ENCODE measurements around the gene SCNN1B. TPM values are rescaled to one million over a fixed set of nuclear protein-coding genes. Genes with fewer than 3 reads are reported as not detected.
"Not testable (repeated sequence)": the region's sequence is repeated elsewhere in the genome, so short reads cannot be mapped to it uniquely, and the experiment has no call there.

The SCNN1B gene
- total RNA-seq, 1 experiment from 2014 or later, result 2.5 TPM

DNA sequence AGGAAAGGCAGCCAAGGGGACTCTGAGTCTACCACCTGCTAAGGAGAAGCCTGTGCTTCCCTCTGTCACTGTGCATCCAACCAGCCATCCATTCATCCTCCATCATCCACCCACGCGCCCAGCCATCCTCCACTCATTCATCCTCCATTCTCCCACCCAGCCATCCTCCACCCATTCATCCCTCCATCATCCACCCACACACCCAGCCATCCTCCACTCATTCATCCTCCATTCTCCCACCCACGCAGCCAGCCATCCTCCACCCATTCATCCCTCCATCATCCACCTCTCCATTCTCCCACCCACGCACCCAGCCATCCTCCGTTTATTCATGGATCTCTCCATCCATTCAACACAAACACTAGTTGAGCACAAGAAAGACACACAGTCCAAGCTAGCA, 76.8 kb downstream of the SCNN1B start:
- POLR2A ChIA-PET (ENCODE audit: low non-redundant PET), result no interaction called here
- H3K27me3 ChIP-seq (replicated peaks; ENCODE audit: insufficient read depth, low read depth, low read length, poor library complexity), result no peaks in the 10 kb centered on the region
- no peak for DNase-seq (ENCODE audit: low spot score)
- H3K27ac ChIP-seq (ENCODE audit: low read depth, low read length, poor library complexity, severe bottlenecking), result no peak overlapping the region
- TF ChIP-seq EZH2 (IDR thresholded peaks at IDR 0.05; ENCODE audit: borderline replicate concordance, low read depth, low read length, poor library complexity, severe bottlenecking) (no peak), CTCF (conservative IDR thresholded peaks at IDR 0.05; ENCODE audit: low read depth, low read length) (no peak)
- no TSS peak for BruUV-seq (replicated peaks)
- H3K4me3 ChIP-seq (ENCODE audit: low read depth, low read length, poor library complexity, severe bottlenecking), result no peak overlapping the region
- intact Hi-C loops (cut with micrococcal nuclease; ENCODE audit: unreplicated experiment), result no loop called here
- H3K36me3 ChIP-seq (ENCODE audit: insufficient read depth, low read length, poor library complexity, severe bottlenecking), result no peaks in the 10 kb centered on the region
- H3K4me1 ChIP-seq (ENCODE audit: insufficient read depth, low read length, poor library complexity, severe bottlenecking), result no peaks in the 10 kb centered on the region
- H3K9me3 ChIP-seq (ENCODE audit: low read depth, low read length, poor library complexity, severe bottlenecking), result no peaks in the 10 kb centered on the region
- CTCF ChIA-PET, result no interaction called here

DNA sequence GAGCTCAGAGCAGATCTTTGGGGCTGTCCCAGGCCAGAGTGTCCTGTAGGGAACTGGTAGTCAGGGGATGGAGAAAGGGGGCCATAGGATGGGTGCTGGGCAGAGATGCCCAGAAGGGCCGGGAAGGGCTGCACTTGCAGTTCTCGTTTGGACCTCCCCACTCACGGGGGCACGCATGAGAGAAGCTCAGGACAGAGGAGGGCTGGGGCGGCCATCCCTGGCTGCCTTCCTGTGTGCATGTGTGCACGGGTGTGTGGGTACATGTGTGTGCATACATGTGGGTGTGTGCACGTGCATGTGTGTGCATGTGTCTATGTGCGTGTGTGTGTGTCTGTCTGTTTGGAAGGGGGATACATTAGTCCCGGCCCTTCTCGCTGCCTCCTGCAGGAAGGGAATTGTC, 77.6 kb downstream of the SCNN1B start:
- no peaks in the 10 kb centered on the region for H3K4me1 ChIP-seq (ENCODE audit: insufficient read depth, low read length, poor library complexity, severe bottlenecking)
- no peak overlapping the region for H3K4me3 ChIP-seq (ENCODE audit: low read depth, low read length, poor library complexity, severe bottlenecking)
- POLR2A ChIA-PET (ENCODE audit: low non-redundant PET), result no interaction called here
- CTCF ChIA-PET, result no interaction called here
- no peak overlapping the region for H3K27ac ChIP-seq (ENCODE audit: low read depth, low read length, poor library complexity, severe bottlenecking)
- H3K36me3 ChIP-seq (ENCODE audit: insufficient read depth, low read length, poor library complexity, severe bottlenecking), result no peaks in the 10 kb centered on the region
- intact Hi-C loops (cut with micrococcal nuclease; ENCODE audit: unreplicated experiment), result no loop called here
- DNase-seq (ENCODE audit: low spot score), result no peak
- no peaks in the 10 kb centered on the region for H3K9me3 ChIP-seq (ENCODE audit: low read depth, low read length, poor library complexity, severe bottlenecking)
- BruUV-seq (replicated peaks), result no TSS peak
- no peak for TF ChIP-seq CTCF (conservative IDR thresholded peaks at IDR 0.05; ENCODE audit: low read depth, low read length)
- no peak for TF ChIP-seq EZH2 (IDR thresholded peaks at IDR 0.05; ENCODE audit: borderline replicate concordance, low read depth, low read length, poor library complexity, severe bottlenecking)
- H3K27me3 ChIP-seq (replicated peaks; ENCODE audit: insufficient read depth, low read depth, low read length, poor library complexity), result no peaks in the 10 kb centered on the region

DNA sequence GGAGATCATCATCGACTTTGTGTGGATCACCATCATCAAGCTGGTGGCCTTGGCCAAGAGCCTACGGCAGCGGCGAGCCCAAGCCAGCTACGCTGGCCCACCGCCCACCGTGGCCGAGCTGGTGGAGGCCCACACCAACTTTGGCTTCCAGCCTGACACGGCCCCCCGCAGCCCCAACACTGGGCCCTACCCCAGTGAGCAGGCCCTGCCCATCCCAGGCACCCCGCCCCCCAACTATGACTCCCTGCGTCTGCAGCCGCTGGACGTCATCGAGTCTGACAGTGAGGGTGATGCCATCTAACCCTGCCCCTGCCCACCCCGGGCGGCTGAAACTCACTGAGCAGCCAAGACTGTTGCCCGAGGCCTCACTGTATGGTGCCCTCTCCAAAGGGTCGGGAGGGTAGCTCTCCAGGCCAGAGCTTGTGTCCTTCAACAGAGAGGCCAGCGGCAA, 78.4 kb downstream of the SCNN1B start:
- ChIA-PET POLR2A (ENCODE audit: low non-redundant PET) (no interaction called here), CTCF (no interaction called here)
- TF ChIP-seq CTCF (conservative IDR thresholded peaks at IDR 0.05; ENCODE audit: low read depth, low read length) (no peak), EZH2 (IDR thresholded peaks at IDR 0.05; ENCODE audit: borderline replicate concordance, low read depth, low read length, poor library complexity, severe bottlenecking) (no peak)
- Histone ChIP-seq H3K9me3 (ENCODE audit: low read depth, low read length, poor library complexity, severe bottlenecking) (no peaks in the 10 kb centered on the region), H3K36me3 (ENCODE audit: insufficient read depth, low read length, poor library complexity, severe bottlenecking) (no peaks in the 10 kb centered on the region), H3K4me1 (ENCODE audit: insufficient read depth, low read length, poor library complexity, severe bottlenecking) (no peaks in the 10 kb centered on the region), H3K27ac (ENCODE audit: low read depth, low read length, poor library complexity, severe bottlenecking) (no peak overlapping the region), H3K27me3 (replicated peaks; ENCODE audit: insufficient read depth, low read depth, low read length, poor library complexity) (no peaks in the 10 kb centered on the region), H3K4me3 (ENCODE audit: low read depth, low read length, poor library complexity, severe bottlenecking) (no peak overlapping the region)
- intact Hi-C loops (cut with micrococcal nuclease; ENCODE audit: unreplicated experiment), result no loop called here
- no peak for DNase-seq (ENCODE audit: low spot score)
- BruUV-seq (replicated peaks), result no TSS peak

GRCh38 chr16:23381702-23382101, 79.6 kb downstream of the SCNN1B start:
- CTCF ChIA-PET; H3K27ac ChIP-seq (ENCODE audit: low read depth, low read length, poor library complexity, severe bottlenecking); H3K9me3 ChIP-seq (ENCODE audit: low read depth, low read length, poor library complexity, severe bottlenecking); H3K27me3 ChIP-seq (replicated peaks; ENCODE audit: insufficient read depth, low read depth, low read length, poor library complexity); H3K4me1 ChIP-seq (ENCODE audit: insufficient read depth, low read length, poor library complexity, severe bottlenecking); DNase-seq (ENCODE audit: low spot score); H3K36me3 ChIP-seq (ENCODE audit: insufficient read depth, low read length, poor library complexity, severe bottlenecking); POLR2A ChIA-PET (ENCODE audit: low non-redundant PET); BruUV-seq (replicated peaks); H3K4me3 ChIP-seq (ENCODE audit: low read depth, low read length, poor library complexity, severe bottlenecking); intact Hi-C loops (cut with micrococcal nuclease; ENCODE audit: unreplicated experiment): not testable (repeated sequence)
